GM21619 (cell line): ENCODE measurements around the gene PARP16.

Experiments used
- ATAC-seq: cut with Tn5 transposase; IDR thresholded peaks from one replicate; pipeline ENCODE4 v1.9.1; 2021; ENCODE audit not compliant: unreplicated experiment

PARP16 gene

GRCh38 chr15:65286704-65287519 lies at the start of gene PARP16:
TSS of gene PARP16 (minus strand) at chr15:65286883. CDS start at chr15:65286426, 457 bp downstream.
- peak; percentile 90 for ATAC-seq

- no peak for ATAC-seq
Observed at GRCh38 chr15:65335278-65336055, 48.8 kb upstream of the PARP16 start.

- no peak for ATAC-seq
Observed at GRCh38 chr15:65334586-65335231, 48.0 kb upstream of the PARP16 start.

- ATAC-seq: no peak
Observed at GRCh38 chr15:65333856-65334255, 47.2 kb upstream of the PARP16 start.

GRCh38 chr15:65333148-65333820 lies 46.6 kb upstream of the PARP16 start:
- no peak for ATAC-seq

GRCh38 chr15:65332391-65333147 lies 45.9 kb upstream of the PARP16 start:
- no peak for ATAC-seq

- no peak for ATAC-seq
Observed at GRCh38 chr15:65331811-65332210, 45.1 kb upstream of the PARP16 start.

- ATAC-seq: no peak
Observed at GRCh38 chr15:65330934-65331645, 44.4 kb upstream of the PARP16 start.

- ATAC-seq: no peak
Observed at GRCh38 chr15:65329984-65330735, 43.5 kb upstream of the PARP16 start.

- ATAC-seq: no peak
Observed at GRCh38 chr15:65329288-65329983, 42.8 kb upstream of the PARP16 start.

GRCh38 chr15:65328506-65329287 lies 42.0 kb upstream of the PARP16 start:
- no peak for ATAC-seq

GRCh38 chr15:65327651-65328393 lies 41.1 kb upstream of the PARP16 start:
- ATAC-seq: no peak

- no peak for ATAC-seq
Observed at GRCh38 chr15:65326818-65327217, 40.1 kb upstream of the PARP16 start.

GRCh38 chr15:65326117-65326526 lies 39.4 kb upstream of the PARP16 start:
- no peak for ATAC-seq

- no peak for ATAC-seq
Observed at GRCh38 chr15:65323071-65323511, 36.4 kb upstream of the PARP16 start.

- no peak for ATAC-seq
Observed at GRCh38 chr15:65318870-65319356, 32.2 kb upstream of the PARP16 start.
